Measurements from ENCODE around the gene LNX1. TPM values are rescaled to one million over a fixed set of nuclear protein-coding genes. Genes with fewer than 3 reads are reported as not detected.

Gene LNX1
- total and polyA plus RNA-seq, 9 of the 15 experiments (the other 6 are each of a cell fraction or from before 2014, with no cell fraction given), result 0.40 to 3.6 (median 2.2) TPM

DNA sequence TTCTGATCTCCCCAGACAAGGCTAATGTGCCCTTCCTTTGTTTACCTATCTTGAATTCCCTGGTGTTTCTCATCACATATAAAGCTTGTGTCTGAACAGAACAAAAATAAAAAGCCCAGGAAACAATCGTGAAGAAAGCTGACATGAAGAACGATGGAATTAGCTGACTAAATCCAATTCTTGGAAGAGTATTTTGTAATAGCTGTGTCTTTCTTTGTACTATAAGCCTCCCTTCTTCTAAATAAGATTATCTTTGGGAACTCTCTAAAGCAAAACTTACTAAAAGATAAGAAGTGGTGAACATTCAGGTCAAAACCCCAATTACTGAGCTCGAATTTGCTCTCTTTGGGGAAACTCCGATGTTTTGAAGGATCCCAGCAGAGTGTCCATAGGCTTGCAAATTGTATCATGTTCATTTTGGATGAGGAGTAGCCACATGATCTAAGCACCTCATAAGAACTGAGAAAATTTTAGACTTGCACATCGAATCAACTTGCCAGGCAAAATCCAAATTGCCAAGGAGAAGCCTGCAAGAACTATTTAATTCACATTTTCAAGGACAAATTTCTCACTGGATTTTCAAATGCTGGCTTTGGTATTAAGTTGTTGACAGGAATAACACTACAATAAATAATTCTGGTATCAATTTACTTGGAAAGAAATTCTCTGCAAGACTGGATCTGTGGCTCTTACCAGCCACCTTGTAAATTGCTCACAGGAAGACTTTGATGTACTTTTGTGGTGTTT lies 106.2 kb downstream of the LNX1 start:
- TF ChIP-seq PHF21A (IDR thresholded peaks at IDR 0.05; ENCODE audit: borderline replicate concordance, low read depth), result no peak
- TF ChIP-seq CEBPG (CRISPR knock-in tag; IDR thresholded peaks at IDR 0.05), result no peak
- peak; percentile 20 to 50; a peak in 1 of 4 replicates for TF ChIP-seq CEBPG (tag; conservative IDR thresholded peaks at IDR 0.05 in 1 of 2, IDR thresholded peaks at IDR 0.05 in 1 of 2)
- TF ChIP-seq CEBPB (tag; IDR thresholded peaks at IDR 0.05), result peak; percentile 67
- H3K4me2 ChIP-seq (ENCODE audit: insufficient read depth, low read length), result no peak overlapping the region
- DNase-seq (ENCODE audit: extremely low read depth in 1 of 4, low spot score in 3 of 4) (no peak), FAIRE-seq (no peak), ATAC-seq (no peak)
- H2AFZ ChIP-seq (ENCODE audit: low read depth, low read length), result no peak overlapping the region
- BruUV-seq (replicated peaks), result no TSS peak
- no peak overlapping the region for H3K27ac ChIP-seq (ENCODE audit: extremely low read depth, low read depth, low read length)
- in situ Hi-C loops (cut with MboI), result loop anchor here (25.0 kb wide), 1 partner anchor 752 kb away; the partner anchor contains the start of gene PDGFRA
- no peak overlapping the region for H3K9ac ChIP-seq (ENCODE audit: insufficient read depth in 1 of 2, low read depth in 2 of 2, low read length in 2 of 2)
- H3K9me3 ChIP-seq (replicated peaks; ENCODE audit: control insufficient read depth, insufficient read depth, low read depth, low read length), result no peaks in the 10 kb centered on the region
- H3K9me1 ChIP-seq (ENCODE audit: control insufficient read depth, insufficient read depth, low read length), result no peaks in the 10 kb centered on the region
- intact Hi-C loops (cut with micrococcal nuclease), result no loop called here
- no peaks in the 10 kb centered on the region for H3K27me3 ChIP-seq (ENCODE audit: control insufficient read depth in 2 of 2, insufficient read depth in 2 of 2, low read length in 2 of 2)
- no peaks in the 10 kb centered on the region for H3K79me2 ChIP-seq (ENCODE audit: control insufficient read depth, insufficient read depth, low read length)
- no peaks in the 10 kb centered on the region for H3K36me3 ChIP-seq (ENCODE audit: control insufficient read depth, insufficient read depth, low read length)
- H4K20me1 ChIP-seq (replicated peaks; ENCODE audit: control insufficient read depth, insufficient read depth, low read length), result no peaks in the 10 kb centered on the region
- H3K4me1 ChIP-seq (replicated peaks in 1 of 2; ENCODE audit: control insufficient read depth in 2 of 2, insufficient read depth in 2 of 2, low read length in 2 of 2), result no peaks in the 10 kb centered on the region; a peak in 3 of 5 replicates
- ChIA-PET CTCF (ENCODE audit: low intra/inter-chr PET ratio) (no interaction called here), POLR2A (interaction anchor here (1.1 kb wide), 1 partner anchor 22 kb away, joined by 3 read pairs; no protein-coding TSS in a partner anchor)
- H3K4me3 ChIP-seq, result no peak overlapping the region
- WGBS (ENCODE audit: insufficient coverage, low coverage, missing lambda C conversion rate), result 5% methylated on average over 5 of the region's 5 CpGs

DNA sequence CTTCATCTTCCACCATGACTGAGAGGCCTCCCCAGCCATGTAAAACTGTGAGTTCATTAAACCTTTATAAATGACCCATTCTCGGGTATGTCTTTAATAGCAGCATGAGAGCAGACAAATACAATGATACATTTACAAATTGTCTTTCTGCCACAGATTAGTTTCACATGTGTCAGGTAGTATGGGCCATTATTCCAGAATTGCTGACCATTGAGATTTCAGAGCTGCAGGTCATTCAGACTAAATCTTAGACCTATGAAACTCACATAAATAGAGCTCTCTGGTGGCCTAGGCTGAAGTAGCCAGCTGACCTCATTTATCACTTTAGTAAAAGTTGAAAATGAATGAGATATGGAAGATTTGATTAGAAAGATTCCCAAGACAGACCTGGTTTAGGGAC lies 108.0 kb downstream of the LNX1 start:
- Histone ChIP-seq H3K9me3 (replicated peaks; ENCODE audit: control insufficient read depth, insufficient read depth, low read depth, low read length) (no peaks in the 10 kb centered on the region), H3K79me2 (ENCODE audit: control insufficient read depth, insufficient read depth, low read length) (no peaks in the 10 kb centered on the region), H3K27ac (ENCODE audit: extremely low read depth, low read depth, low read length) (no peak overlapping the region), H3K27me3 (ENCODE audit: control insufficient read depth in 2 of 2, insufficient read depth in 2 of 2, low read length in 2 of 2) (no peaks in the 10 kb centered on the region), H3K9me1 (ENCODE audit: control insufficient read depth, insufficient read depth, low read length) (no peaks in the 10 kb centered on the region), H3K4me1 (replicated peaks in 1 of 2; ENCODE audit: control insufficient read depth in 2 of 2, insufficient read depth in 2 of 2, low read length in 2 of 2) (no peaks in the 10 kb centered on the region; a peak in 1 of 5 replicates), H3K4me3 (no peak overlapping the region), H2AFZ (ENCODE audit: low read depth, low read length) (no peak overlapping the region), H3K9ac (ENCODE audit: insufficient read depth in 1 of 2, low read depth in 2 of 2, low read length in 2 of 2) (no peak overlapping the region), H3K36me3 (ENCODE audit: control insufficient read depth, insufficient read depth, low read length) (no peaks in the 10 kb centered on the region), H4K20me1 (replicated peaks; ENCODE audit: control insufficient read depth, insufficient read depth, low read length) (no peaks in the 10 kb centered on the region), H3K4me2 (ENCODE audit: insufficient read depth, low read length) (no peak overlapping the region)
- WGBS (ENCODE audit: insufficient coverage, low coverage, missing lambda C conversion rate), result 18% methylated on average over 1 of the region's 1 CpG
- CTCF ChIA-PET (ENCODE audit: low intra/inter-chr PET ratio), result no interaction called here
- intact Hi-C loops (cut with micrococcal nuclease) (no loop called here), in situ Hi-C loops (cut with MboI) (loop anchor here (25.0 kb wide), 1 partner anchor 754 kb away; the partner anchor contains the start of gene PDGFRA)
- no peak for DNase-seq (ENCODE audit: extremely low read depth in 1 of 4, low spot score in 3 of 4)
- ATAC-seq, result no peak
- no peak for FAIRE-seq
- no TSS peak for BruUV-seq (replicated peaks)
- POLR2A ChIA-PET, result no interaction called here
- TF ChIP-seq SRF (CRISPR knock-in tag; IDR thresholded peaks at IDR 0.05), result no peak
- peak; percentile 57 for TF ChIP-seq ZNF316 (IDR thresholded peaks at IDR 0.05)
- TF ChIP-seq, protein P1, sequence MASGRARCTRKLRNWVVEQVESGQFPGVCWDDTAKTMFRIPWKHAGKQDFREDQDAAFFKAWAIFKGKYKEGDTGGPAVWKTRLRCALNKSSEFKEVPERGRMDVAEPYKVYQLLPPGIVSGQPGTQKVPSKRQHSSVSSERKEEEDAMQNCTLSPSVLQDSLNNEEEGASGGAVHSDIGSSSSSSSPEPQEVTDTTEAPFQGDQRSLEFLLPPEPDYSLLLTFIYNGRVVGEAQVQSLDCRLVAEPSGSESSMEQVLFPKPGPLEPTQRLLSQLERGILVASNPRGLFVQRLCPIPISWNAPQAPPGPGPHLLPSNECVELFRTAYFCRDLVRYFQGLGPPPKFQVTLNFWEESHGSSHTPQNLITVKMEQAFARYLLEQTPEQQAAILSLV (tag; IDR thresholded peaks at IDR 0.05), result no peak
- no peak for TF ChIP-seq ZNF644 (tag; IDR thresholded peaks at IDR 0.05; ENCODE audit: low read depth)
- no peak for TF ChIP-seq NUFIP1 (IDR thresholded peaks at IDR 0.05; ENCODE audit: partially characterized antibody)
- TF ChIP-seq ZBTB1 (CRISPR knock-in tag; IDR thresholded peaks at IDR 0.05; ENCODE audit: borderline replicate concordance, low read depth), result no peak
- TF ChIP-seq, protein P2, sequence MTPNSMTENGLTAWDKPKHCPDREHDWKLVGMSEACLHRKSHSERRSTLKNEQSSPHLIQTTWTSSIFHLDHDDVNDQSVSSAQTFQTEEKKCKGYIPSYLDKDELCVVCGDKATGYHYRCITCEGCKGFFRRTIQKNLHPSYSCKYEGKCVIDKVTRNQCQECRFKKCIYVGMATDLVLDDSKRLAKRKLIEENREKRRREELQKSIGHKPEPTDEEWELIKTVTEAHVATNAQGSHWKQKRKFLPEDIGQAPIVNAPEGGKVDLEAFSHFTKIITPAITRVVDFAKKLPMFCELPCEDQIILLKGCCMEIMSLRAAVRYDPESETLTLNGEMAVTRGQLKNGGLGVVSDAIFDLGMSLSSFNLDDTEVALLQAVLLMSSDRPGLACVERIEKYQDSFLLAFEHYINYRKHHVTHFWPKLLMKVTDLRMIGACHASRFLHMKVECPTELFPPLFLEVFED (CRISPR knock-in tag; conservative IDR thresholded peaks at IDR 0.05), result no peak
- TF ChIP-seq, protein P3, sequence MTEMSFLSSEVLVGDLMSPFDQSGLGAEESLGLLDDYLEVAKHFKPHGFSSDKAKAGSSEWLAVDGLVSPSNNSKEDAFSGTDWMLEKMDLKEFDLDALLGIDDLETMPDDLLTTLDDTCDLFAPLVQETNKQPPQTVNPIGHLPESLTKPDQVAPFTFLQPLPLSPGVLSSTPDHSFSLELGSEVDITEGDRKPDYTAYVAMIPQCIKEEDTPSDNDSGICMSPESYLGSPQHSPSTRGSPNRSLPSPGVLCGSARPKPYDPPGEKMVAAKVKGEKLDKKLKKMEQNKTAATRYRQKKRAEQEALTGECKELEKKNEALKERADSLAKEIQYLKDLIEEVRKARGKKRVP (CRISPR knock-in tag; IDR thresholded peaks at IDR 0.05), result no peak
